Measurements from ENCODE around the gene CD2AP.
"Not testable (repeated sequence)": the region's sequence is repeated elsewhere in the genome, so short reads cannot be mapped to it uniquely, and the experiment has no call there.

The CD2AP gene

GRCh38 chr6:47646689-47647088, 169.1 kb downstream of the CD2AP start:
- Histone ChIP-seq H3K4me2 (no peak overlapping the region), H4K20me1 (no peaks in the 10 kb centered on the region), H3K27ac (no peak overlapping the region), H3K4me1 (peaks cover 0 to 4% (median 0%) of the 10 kb centered on the region in 10 experiments; a peak in 2 of 20 replicates), H3K36me3 (no peaks in the 10 kb centered on the region), H3K9me3 (replicated peaks in 1 of 11) (peaks cover 0 to 4% (median 0%) of the 10 kb centered on the region in 11 experiments; a peak in 6 of 22 replicates), H3K9ac (no peak overlapping the region), H3K4me3 (no peak overlapping the region), H3K27me3 (no peaks in the 10 kb centered on the region)
- no peak for TF ChIP-seq Cebpa-rat (IDR thresholded peaks at IDR 0.05)

DNA sequence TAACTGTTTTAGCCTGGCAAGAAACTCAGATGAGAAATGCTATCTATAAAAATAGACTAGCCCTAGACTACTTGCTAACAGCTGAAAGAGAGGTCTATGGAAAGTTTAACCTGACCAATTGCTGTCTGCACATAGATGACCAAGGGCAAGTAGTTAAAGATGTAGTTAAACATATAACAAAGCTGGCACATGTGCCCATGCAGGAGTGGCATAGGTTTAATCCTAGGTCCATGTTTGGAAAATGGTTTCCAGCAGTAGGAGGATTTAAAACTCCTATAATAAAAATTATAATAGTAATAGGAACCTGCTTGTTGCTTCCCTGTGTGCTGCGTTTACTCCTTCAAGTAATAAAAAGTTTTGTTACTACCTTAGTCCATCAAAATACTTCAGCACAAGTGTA, 169.6 kb downstream of the CD2AP start:
- no peak for TF ChIP-seq Cebpa-rat (IDR thresholded peaks at IDR 0.05)

DNA sequence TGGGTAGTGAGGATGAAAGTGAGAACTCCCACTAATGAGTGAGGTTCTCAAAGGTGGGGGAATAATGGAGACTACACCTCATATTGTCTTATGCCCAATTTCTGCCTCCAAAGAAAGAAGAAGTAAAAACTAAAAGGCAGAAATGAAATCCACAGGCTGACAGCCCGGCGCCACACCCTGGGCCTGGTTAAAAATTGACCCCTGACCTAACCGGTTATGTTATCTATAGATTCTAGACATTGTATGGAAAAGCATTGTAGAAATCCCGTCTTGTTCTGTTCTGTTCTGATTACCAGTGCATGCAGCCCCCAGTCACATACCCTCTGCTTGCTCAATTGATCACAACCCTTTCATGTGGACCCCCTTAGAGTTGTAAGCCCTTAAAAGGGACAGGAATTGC, 170.0 kb downstream of the CD2AP start:
- H3K9me3 ChIP-seq (replicated peaks in 1 of 11); H4K20me1 ChIP-seq; H3K4me1 ChIP-seq; H3K36me3 ChIP-seq; H3K27me3 ChIP-seq; H3K27ac ChIP-seq; H3K4me3 ChIP-seq; H3K9ac ChIP-seq; H3K4me2 ChIP-seq: not testable (repeated sequence)

More for the DNA sequence above, 169.6 kb downstream of the CD2AP start:
- Histone ChIP-seq H3K9me3 (replicated peaks in 1 of 11) (no peaks in the 10 kb centered on the region), H3K4me3 (no peak overlapping the region), H3K36me3 (no peaks in the 10 kb centered on the region), H3K27ac (no peak overlapping the region), H3K4me2 (no peak overlapping the region), H3K9ac (no peak overlapping the region), H4K20me1 (no peaks in the 10 kb centered on the region), H3K27me3 (no peaks in the 10 kb centered on the region), H3K4me1 (peaks cover 0 to 4% (median 0%) of the 10 kb centered on the region in 10 experiments; a peak in 2 of 20 replicates)

DNA sequence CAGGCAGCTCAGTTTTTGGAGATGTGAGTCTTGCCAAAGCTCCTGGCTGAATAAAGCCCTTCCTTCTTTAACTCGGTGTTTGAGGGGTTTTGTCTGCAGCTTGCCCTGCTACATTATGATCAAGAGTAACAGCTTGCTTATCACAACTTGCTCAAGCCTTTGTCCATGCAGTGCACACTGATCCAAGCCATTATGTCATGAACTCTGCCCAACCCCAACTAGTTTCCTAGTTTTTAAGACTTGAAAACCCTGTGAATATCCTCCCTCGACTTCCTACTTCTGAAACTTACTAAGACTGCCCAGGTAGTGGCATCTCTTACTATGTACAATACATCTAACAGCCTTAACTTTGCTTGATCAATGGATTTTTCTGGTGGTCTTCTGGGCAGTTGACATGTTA, 170.4 kb downstream of the CD2AP start:
- no peak for TF ChIP-seq Cebpa-rat (IDR thresholded peaks at IDR 0.05)
- H3K4me3 ChIP-seq, result no peak overlapping the region
- H3K27ac ChIP-seq, result no peak overlapping the region

DNA sequence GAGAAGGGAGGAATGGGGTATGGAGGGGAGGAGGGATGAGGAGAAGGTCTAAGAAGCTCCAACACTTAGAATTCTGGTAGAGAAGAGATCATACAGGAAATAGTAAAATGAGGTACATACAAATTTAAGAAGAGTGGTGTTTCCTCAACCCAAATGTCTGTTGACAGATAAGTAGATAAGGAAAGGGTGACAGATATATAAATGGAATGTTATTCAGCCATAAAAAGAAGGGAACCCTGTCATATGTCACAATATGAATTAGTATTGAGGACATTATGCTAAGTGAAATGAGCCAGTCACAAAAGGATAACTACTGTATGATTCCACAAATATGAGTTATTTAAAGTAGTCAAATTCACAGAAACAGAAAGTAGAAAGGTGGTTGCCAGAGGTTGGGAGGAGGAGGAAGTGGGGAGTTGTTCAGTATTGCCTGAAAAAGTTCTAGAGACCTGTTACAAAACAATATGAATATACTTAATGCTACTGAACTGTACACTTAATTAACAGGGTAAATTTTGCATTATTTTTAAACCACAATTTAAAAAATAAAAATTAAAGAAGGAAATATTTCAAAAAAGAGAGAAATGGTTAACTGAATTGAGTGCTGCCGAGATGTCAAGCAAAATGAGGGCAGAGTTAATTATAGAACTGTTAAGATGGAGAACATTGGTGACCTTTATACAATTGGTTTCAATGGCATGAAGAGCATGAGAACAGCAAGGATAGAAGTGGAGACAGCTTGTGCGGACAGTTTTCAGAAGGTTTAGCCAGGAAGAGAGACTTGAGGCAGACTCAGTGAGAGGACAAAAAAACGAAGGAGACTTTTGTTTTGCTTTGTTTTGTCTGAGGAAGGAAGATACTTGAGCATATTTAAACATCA, 173.2 kb downstream of the CD2AP start:
- TF ChIP-seq Cebpa-rat (IDR thresholded peaks at IDR 0.05), result no peak
- H3K4me2 ChIP-seq, result no peak overlapping the region
- no peaks in the 10 kb centered on the region for H3K9me3 ChIP-seq (replicated peaks in 1 of 11)
- H3K27ac ChIP-seq, result no peak overlapping the region
- H3K4me1 ChIP-seq, result peaks cover 0 to 4% (median 0%) of the 10 kb centered on the region in 10 experiments; a peak in 2 of 20 replicates
- no peaks in the 10 kb centered on the region for H3K27me3 ChIP-seq
- no peaks in the 10 kb centered on the region for H3K36me3 ChIP-seq
- no peak overlapping the region for H3K9ac ChIP-seq
- H4K20me1 ChIP-seq, result no peaks in the 10 kb centered on the region
- no peak overlapping the region for H3K4me3 ChIP-seq

More for the DNA sequence above, 170.4 kb downstream of the CD2AP start:
- Histone ChIP-seq H3K9me3 (replicated peaks in 1 of 11) (no peaks in the 10 kb centered on the region), H3K9ac (no peak overlapping the region), H4K20me1 (no peaks in the 10 kb centered on the region), H3K36me3 (no peaks in the 10 kb centered on the region), H3K27me3 (no peaks in the 10 kb centered on the region), H3K4me2 (no peak overlapping the region), H3K4me1 (peaks cover 0 to 4% (median 0%) of the 10 kb centered on the region in 10 experiments; a peak in 2 of 20 replicates)

GRCh38 chr6:47651505-47651944, 173.9 kb downstream of the CD2AP start:
- no peak for TF ChIP-seq Cebpa-rat (IDR thresholded peaks at IDR 0.05)
- Histone ChIP-seq H3K27ac (no peak overlapping the region), H3K4me2 (no peak overlapping the region), H3K4me1 (peaks cover 0 to 7% (median 0%) of the 10 kb centered on the region in 10 experiments; a peak in 4 of 20 replicates), H3K36me3 (no peaks in the 10 kb centered on the region), H3K9ac (no peak overlapping the region), H3K27me3 (no peaks in the 10 kb centered on the region), H4K20me1 (no peaks in the 10 kb centered on the region), H3K4me3 (no peak overlapping the region), H3K9me3 (replicated peaks in 1 of 11) (no peaks in the 10 kb centered on the region)

- no peaks in the 10 kb centered on the region for H3K9me3 ChIP-seq (replicated peaks in 1 of 11)
- H3K36me3 ChIP-seq, result no peaks in the 10 kb centered on the region
- peaks cover 0 to 9% (median 2%) of the 10 kb centered on the region in 10 experiments; a peak in 6 of 20 replicates for H3K4me1 ChIP-seq
- no peak for TF ChIP-seq Cebpa-rat (IDR thresholded peaks at IDR 0.05)
- no peak overlapping the region for H3K27ac ChIP-seq
- no peak overlapping the region for H3K9ac ChIP-seq
- H3K4me2 ChIP-seq, result no peak overlapping the region
- H4K20me1 ChIP-seq, result no peaks in the 10 kb centered on the region
- H3K4me3 ChIP-seq, result no peak overlapping the region
- H3K27me3 ChIP-seq, result no peaks in the 10 kb centered on the region
Observed at GRCh38 chr6:47653706-47654105, 176.1 kb downstream of the CD2AP start.

DNA sequence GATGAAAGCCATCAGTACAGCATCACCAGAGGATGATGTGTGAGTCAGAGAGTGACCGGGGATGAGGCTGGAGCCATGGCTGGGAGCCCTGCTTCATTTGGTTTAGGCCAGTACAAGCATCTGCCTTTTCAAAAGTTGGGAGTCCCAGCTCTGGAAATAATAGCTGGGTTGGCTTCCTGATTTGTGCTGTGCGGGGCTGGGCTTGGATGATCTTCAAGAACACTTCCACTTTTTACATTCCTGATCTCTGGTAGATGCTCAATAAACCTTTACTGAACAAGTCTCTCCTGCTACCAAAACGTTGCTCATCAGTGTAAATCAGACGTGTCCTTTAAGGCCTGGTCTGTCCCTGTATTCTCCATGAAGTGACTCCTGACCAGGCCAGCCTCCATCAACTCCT, 176.7 kb downstream of the CD2AP start:
- Histone ChIP-seq H3K4me2 (no peak overlapping the region), H3K4me1 (peaks cover 0 to 10% (median 5%) of the 10 kb centered on the region in 10 experiments; a peak in 6 of 20 replicates), H3K36me3 (no peaks in the 10 kb centered on the region), H3K27ac (no peak overlapping the region), H4K20me1 (no peaks in the 10 kb centered on the region), H3K27me3 (no peaks in the 10 kb centered on the region), H3K9ac (no peak overlapping the region), H3K4me3 (no peak overlapping the region), H3K9me3 (replicated peaks in 1 of 11) (no peaks in the 10 kb centered on the region)
- TF ChIP-seq Cebpa-rat (IDR thresholded peaks at IDR 0.05), result no peak

DNA sequence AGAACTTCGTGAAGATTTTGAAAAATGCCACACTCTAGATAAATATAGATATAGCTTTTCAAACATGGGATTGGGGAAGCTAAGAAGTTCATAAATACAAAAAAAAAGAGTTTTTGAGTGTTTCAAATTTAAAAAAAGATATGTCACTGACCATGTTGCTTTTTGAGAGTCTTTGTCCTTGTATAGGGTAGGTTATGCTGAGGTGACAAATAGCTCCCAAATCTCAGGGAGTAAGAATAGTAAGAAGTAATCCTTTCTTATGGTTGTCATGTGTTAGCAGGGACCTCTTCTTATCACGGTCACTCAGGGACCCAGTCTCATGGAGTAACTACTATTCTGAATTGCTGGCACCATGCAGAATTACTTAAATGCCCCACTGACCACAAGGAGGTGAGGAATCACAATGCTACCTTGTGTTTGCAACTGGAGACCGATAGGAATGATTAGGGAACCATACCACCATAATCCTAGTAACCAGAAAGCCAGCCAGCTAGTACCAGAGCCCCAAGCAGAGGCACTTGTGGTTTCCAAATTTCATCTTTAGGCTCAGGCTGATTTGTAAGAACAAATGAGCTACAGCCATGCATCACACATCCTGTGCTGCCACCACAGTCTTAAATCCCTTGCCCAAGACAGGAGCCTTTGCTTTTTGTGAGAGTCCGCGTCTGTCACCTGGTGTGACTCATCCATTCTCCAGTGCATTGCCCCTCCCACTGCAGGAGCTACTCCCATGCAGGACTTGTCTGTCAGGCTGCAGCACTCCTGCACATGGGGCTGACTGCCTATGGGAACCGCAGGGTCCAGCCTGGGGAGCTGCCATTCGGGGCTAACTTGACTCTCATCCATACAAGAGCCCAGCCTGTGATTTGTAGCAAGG, 178.4 kb downstream of the CD2AP start:
- Histone ChIP-seq H3K27ac (no peak overlapping the region), H3K27me3 (no peaks in the 10 kb centered on the region), H3K9ac (no peak overlapping the region), H3K4me1 (peaks cover 0 to 10% (median 5%) of the 10 kb centered on the region in 10 experiments; a peak in 6 of 20 replicates), H3K9me3 (replicated peaks in 1 of 11) (no peaks in the 10 kb centered on the region), H4K20me1 (no peaks in the 10 kb centered on the region), H3K36me3 (no peaks in the 10 kb centered on the region), H3K4me3 (no peak overlapping the region), H3K4me2 (no peak overlapping the region; a peak in 1 of 22 replicates)
- no peak for TF ChIP-seq Cebpa-rat (IDR thresholded peaks at IDR 0.05)
